Measurements from ENCODE around the gene PKN3.

GRCh38 chr9:128706671-128707381 is 4.5 kb downstream of the PKN3 start:
- TF ChIP-seq PATZ1 (CRISPR knock-in tag; IDR thresholded peaks at IDR 0.05; ENCODE audit: borderline replicate concordance) (no peak), ZNF8 (CRISPR knock-in tag; IDR thresholded peaks at IDR 0.05) (no peak), SNAI2 (CRISPR knock-in tag; IDR thresholded peaks at IDR 0.05) (no peak), ARNTL (CRISPR knock-in tag; IDR thresholded peaks at IDR 0.05; ENCODE audit: borderline replicate concordance, low read depth) (no peak), TSHZ2 (CRISPR knock-in tag; IDR thresholded peaks at IDR 0.05) (no peak), PPARA (CRISPR knock-in tag; IDR thresholded peaks at IDR 0.05; ENCODE audit: borderline replicate concordance) (no peak), ZNF70 (CRISPR knock-in tag; IDR thresholded peaks at IDR 0.05) (no peak), RARB (CRISPR knock-in tag; IDR thresholded peaks at IDR 0.05) (no peak), CSRNP3 (CRISPR knock-in tag; IDR thresholded peaks at IDR 0.05) (no peak), ZFP3 (CRISPR knock-in tag; IDR thresholded peaks at IDR 0.05) (no peak), ESRRG (CRISPR knock-in tag; IDR thresholded peaks at IDR 0.05) (no peak), CREB5 (CRISPR knock-in tag; IDR thresholded peaks at IDR 0.05; ENCODE audit: low read depth) (no peak)
